GM19043 (cell line): ENCODE measurements around the gene ADAMTS14.

Experiments used
- ATAC-seq: cut with Tn5 transposase; IDR thresholded peaks from one replicate; pipeline ENCODE4 v1.9.1; 2021; ENCODE audit warnings: low read depth; ENCODE audit not compliant: unreplicated experiment

ADAMTS14 gene

GRCh38 chr10:70805619-70806215, 133.4 kb downstream of the ADAMTS14 start:
- ATAC-seq, result no peak

DNA sequence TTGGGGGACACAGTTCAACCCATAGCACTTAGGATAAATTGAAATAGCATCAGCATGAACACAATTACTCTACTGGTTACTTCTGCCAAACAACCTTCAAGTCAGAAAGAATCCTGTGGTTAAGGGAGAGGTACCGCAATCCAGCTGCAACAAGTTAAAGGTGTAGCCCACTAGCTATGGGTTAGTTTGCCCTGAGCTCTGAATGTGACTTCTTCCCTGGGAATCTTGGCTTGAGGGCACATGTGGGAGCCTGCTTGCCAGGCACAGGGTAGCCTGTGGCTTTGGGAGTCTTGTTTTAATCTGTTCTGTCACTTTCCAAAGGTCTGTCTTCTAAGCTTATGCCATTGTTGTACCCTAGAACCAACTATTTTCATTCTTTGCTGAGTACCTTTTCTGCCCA, 134.5 kb downstream of the ADAMTS14 start:
- no peak for ATAC-seq

DNA sequence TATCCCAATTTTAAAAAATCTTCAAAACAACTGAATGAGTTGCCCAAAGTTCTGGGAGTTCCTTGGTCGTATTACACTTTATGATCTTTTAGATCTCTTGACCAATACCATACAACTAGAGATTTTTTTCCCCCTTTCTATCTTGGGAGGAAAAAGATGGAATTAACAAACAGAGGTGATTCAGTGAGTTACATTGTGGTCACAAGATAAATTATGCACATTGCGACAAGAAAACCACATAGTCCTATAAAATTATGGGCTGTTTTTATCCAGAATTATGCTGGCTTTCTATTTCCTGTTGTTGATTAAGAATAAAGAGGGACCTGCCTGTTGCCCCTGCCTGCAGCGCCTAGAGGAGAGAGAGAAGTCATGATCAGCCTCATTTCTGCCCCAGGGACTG, 135.2 kb downstream of the ADAMTS14 start:
- ATAC-seq, result no peak

- no peak for ATAC-seq
Observed at GRCh38 chr10:70809011-70809611, 136.8 kb downstream of the ADAMTS14 start.

- ATAC-seq, result no peak
Observed at GRCh38 chr10:70809726-70810125, 137.4 kb downstream of the ADAMTS14 start.

GRCh38 chr10:70810967-70811366, 138.7 kb downstream of the ADAMTS14 start:
- ATAC-seq, result no peak

DNA sequence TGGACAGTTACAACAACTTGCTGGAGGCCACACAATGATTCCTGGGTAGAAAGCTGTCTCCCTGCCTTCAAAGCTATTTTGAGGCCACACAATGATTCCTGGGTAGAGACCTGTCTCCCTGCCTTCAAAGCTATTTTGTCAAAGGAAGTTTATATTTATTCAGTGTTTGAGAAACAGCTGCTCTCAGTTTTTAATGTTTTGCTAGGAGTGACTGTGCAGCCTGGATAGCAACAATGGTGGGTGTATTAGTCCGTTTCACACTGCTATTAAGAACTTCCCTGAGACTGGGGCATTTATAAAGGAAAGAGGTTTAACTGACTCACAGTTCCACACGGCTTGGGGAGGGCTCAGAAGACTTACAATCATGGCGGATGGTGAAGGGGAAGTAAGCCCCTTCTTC, 139.6 kb downstream of the ADAMTS14 start:
- ATAC-seq, result no peak
